Smooth muscle cell (in vitro differentiated cells): ENCODE measurements around the gene STAT3. TPM values are rescaled to one million over a fixed set of nuclear protein-coding genes. Genes with fewer than 3 reads are reported as not detected.

Experiments
- DNase-seq: peaks from one replicate; lab custom pipeline; 2025; ENCODE audit not compliant: unreplicated experiment; lab: John Stamatoyannopoulos, UW
- H2AFZ ChIP-seq: fragments of 200-600 bp; sonication (generic); 2 replicates; pipeline ENCODE4 v1.6.0; 2016; ENCODE audit warnings: antibody characterized with exemption, low read depth, mild to moderate bottlenecking
- H3F3A ChIP-seq: fragments of 200-600 bp; sonication (generic); 2 replicates; pipeline ENCODE4 v1.6.0; 2017; ENCODE audit warnings: antibody characterized with exemption, low read depth
- H3K27ac ChIP-seq: fragments of 200-600 bp; sonication (generic); 2 replicates; pipeline ENCODE4 v1.5.1; 2016; ENCODE audit warnings: low read depth, mild to moderate bottlenecking
- H3K27me3 ChIP-seq: fragments of 200-600 bp; sonication (generic); 2 replicates; pipeline ENCODE4 v1.6.1; 2016; ENCODE audit warnings: low read depth, mild to moderate bottlenecking
- H3K36me3 ChIP-seq: fragments of 200-600 bp; sonication (generic); 2 replicates; pipeline ENCODE4 v1.5.1; 2016; ENCODE audit warnings: low read depth
- H3K4me1 ChIP-seq: fragments of 200-600 bp; sonication (generic); 2 replicates; pipeline ENCODE4 v1.5.1; 2016; ENCODE audit warnings: low read depth
- H3K4me2 ChIP-seq: fragments of 200-600 bp; sonication (generic); 2 replicates; pipeline ENCODE4 v1.6.0; 2016; ENCODE audit warnings: mild to moderate bottlenecking
- H3K4me3 ChIP-seq: fragments of 200-600 bp; sonication (generic); 2 replicates; pipeline ENCODE4 v1.5.1; 2016; ENCODE audit warnings: mild to moderate bottlenecking
- H3K79me2 ChIP-seq: fragments of 200-600 bp; sonication (generic); 2 replicates; pipeline ENCODE4 v1.6.0; 2016; ENCODE audit warnings: low read depth, mild to moderate bottlenecking
- H3K9ac ChIP-seq: fragments of 200-600 bp; sonication (generic); 2 replicates; pipeline ENCODE4 v1.6.0; 2016; ENCODE audit warnings: low read depth
- H3K9me3 ChIP-seq: fragments of 200-600 bp; sonication (generic); replicated peaks from 2 replicates; pipeline ENCODE4 v1.5.1; 2016; ENCODE audit warnings: low read depth
- H4K20me1 ChIP-seq: fragments of 200-600 bp; sonication (generic); 2 replicates; pipeline ENCODE4 v1.6.0; 2016; ENCODE audit warnings: low read depth
- CTCF ChIP-seq: fragments of 200-600 bp; sonication (generic); IDR thresholded peaks from 2 replicates; pipeline ENCODE4 v1.5.1; 2017; ENCODE audit warnings: borderline replicate concordance, mild to moderate bottlenecking, antibody characterized with exemption; ENCODE audit not compliant: insufficient read depth, poor library complexity, severe bottlenecking
- WGBS: methylation state at CpG from one replicate; pipeline ENCODE4 v1.1.7; 2016; ENCODE audit warnings: low lambda C conversion rate; 5-methylcytosine and 5-hydroxymethylcytosine counted together
- polyA plus RNA-seq: library from polyadenylated mRNA; unstranded; fragments of >200 nt; fragmentation: Nextera tagmentation; extraction: Ambion mirVana; gene quantifications from 2 replicates; pipeline ENCODE4 v1.2.1, GENCODE V29; 2016
- total RNA-seq: library from RNA; depleted of rRNA; stranded (reverse); fragments of >200 nt; gene quantifications from 2 replicates; pipeline ENCODE4 v1.2.3, GENCODE V29; 2014

Gene STAT3
- total and polyA plus RNA-seq, 2 experiments from 2014 or later: 85.6 to 87.7 TPM

- Histone ChIP-seq H3K4me1 (peaks cover 15% of the 10 kb centered on the region), H2AFZ (no peak overlapping the region), H3K4me3 (no peak overlapping the region), H3K9ac (no peak overlapping the region), H3K27me3 (no peaks in the 10 kb centered on the region), H3K9me3 (no peaks in the 10 kb centered on the region), H3K79me2 (peaks cover 65% of the 10 kb centered on the region), H3F3A (peaks cover 3% of the 10 kb centered on the region), H4K20me1 (peaks cover 92% of the 10 kb centered on the region), H3K36me3 (peaks cover 15% of the 10 kb centered on the region), H3K4me2 (peak overlapping the region; percentile 46), H3K27ac (peak overlapping the region; percentile 67)
- WGBS: 88% methylated on average over 3 of the region's 3 CpGs
- TF ChIP-seq CTCF: no peak
- DNase-seq: no peak
Measured at GRCh38 chr17:42347606-42348005, 40.6 kb downstream of the STAT3 start.

DNA sequence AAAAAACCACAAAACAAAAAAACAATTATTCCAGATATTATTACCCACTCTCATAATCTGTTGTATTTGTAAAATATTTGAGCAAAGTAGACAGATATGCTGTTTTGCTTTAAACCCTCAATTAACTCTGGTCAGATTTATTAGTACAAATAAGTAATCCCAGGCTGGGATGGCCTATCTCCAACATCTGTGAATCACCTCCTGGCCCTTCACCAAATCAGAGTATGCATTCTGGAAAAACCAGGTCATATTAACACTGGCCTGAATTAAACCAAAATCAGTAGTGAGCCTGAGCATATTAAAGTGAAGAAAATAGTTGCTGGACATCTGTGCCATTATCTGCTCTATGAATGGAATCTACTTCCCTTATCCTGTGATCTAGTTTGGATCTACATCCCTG is 41.0 kb downstream of the STAT3 start:
- no peak for DNase-seq
- Histone ChIP-seq H3K27ac (peak overlapping the region; percentile 67), H3K27me3 (no peaks in the 10 kb centered on the region), H3K9ac (no peak overlapping the region), H3K36me3 (peaks cover 15% of the 10 kb centered on the region), H4K20me1 (peaks cover 92% of the 10 kb centered on the region), H3K79me2 (peaks cover 61% of the 10 kb centered on the region), H3F3A (peaks cover 3% of the 10 kb centered on the region), H3K9me3 (no peaks in the 10 kb centered on the region), H3K4me2 (peak overlapping the region; percentile 46), H2AFZ (no peak overlapping the region), H3K4me3 (no peak overlapping the region), H3K4me1 (peaks cover 15% of the 10 kb centered on the region)
- no peak for TF ChIP-seq CTCF

DNA sequence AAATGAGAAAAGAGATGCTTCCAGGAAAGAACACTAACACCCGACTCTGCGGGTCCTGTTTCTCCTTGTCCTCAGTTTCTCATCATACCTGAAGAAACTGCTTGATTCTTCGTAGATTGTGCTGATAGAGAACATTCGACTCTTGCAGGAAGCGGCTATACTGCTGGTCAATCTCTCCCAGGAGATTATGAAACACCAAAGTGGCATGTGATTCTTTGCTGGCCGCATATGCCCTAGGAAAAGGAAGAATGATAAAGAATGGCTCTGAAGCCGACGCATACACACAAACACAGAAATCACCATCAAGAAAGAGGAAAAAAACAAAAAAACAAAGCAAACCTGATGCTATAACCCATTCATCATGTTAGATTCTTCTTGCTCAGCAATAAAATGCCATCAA is 41.8 kb downstream of the STAT3 start:
- WGBS: 95% methylated on average over 8 of the region's 8 CpGs
- Histone ChIP-seq H3K4me3 (no peak overlapping the region), H3K27ac (no peak overlapping the region), H3F3A (peaks cover 3% of the 10 kb centered on the region), H3K9me3 (no peaks in the 10 kb centered on the region), H3K36me3 (peaks cover 15% of the 10 kb centered on the region), H4K20me1 (peaks cover 92% of the 10 kb centered on the region), H2AFZ (no peak overlapping the region), H3K79me2 (peaks cover 53% of the 10 kb centered on the region), H3K27me3 (no peaks in the 10 kb centered on the region), H3K4me2 (no peak overlapping the region), H3K4me1 (peaks cover 15% of the 10 kb centered on the region), H3K9ac (no peak overlapping the region)
- TF ChIP-seq CTCF: no peak
- no peak for DNase-seq

DNA sequence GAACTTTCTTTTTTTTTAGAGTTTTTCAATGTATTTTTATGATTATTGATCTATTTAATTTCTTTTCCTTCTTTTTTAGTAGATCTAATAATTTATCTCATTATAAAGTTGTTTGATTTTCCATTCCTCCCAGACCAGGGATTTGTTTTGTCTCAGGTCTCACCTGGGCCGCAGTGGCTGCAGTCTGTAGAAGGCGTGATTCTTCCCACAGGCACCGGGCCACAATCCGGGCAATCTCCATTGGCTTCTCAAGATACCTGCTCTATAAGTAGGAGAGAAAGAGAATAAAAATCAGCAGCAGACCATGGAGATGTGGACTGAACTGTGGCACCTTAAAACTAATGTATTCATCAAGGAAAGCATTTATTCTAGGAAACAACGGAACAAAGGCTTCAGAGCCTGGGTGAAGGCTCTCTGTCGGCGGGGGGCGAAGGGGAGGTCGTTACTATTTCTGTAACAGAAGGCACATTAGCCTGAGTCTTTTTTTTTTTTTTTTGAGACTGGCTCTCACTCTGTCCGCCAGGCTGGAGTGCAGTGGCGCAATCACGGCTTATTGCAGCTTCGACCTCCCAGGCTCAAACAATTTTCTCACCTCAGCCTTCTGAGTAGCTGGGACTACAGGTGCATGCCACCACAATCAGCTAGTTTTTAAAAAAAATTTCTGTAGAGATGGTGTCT is 42.7 kb downstream of the STAT3 start:
- Histone ChIP-seq H3K4me2 (no peak overlapping the region), H3F3A (peaks cover 3% of the 10 kb centered on the region), H4K20me1 (peaks cover 92% of the 10 kb centered on the region), H3K9me3 (no peaks in the 10 kb centered on the region), H3K4me3 (no peak overlapping the region), H3K4me1 (peaks cover 15% of the 10 kb centered on the region), H3K9ac (no peak overlapping the region), H3K79me2 (peaks cover 44% of the 10 kb centered on the region), H3K27me3 (no peaks in the 10 kb centered on the region), H3K36me3 (peaks cover 15% of the 10 kb centered on the region), H2AFZ (no peak overlapping the region), H3K27ac (no peak overlapping the region)
- no peak for TF ChIP-seq CTCF
- DNase-seq: no peak
- WGBS: 93% methylated on average over 13 of the region's 13 CpGs
